Rectal smooth muscle tissue (tissue), 1 donor: ENCODE results near the gene GSDMA.

Experiments used
- H3K27ac ChIP-seq: one replicate; pipeline ENCODE4 v1.7.0; 2013; ENCODE audit warnings: low read depth, low read length, inconsistent platforms
- H3K27me3 ChIP-seq: one replicate; pipeline ENCODE4 v1.7.0; 2013; ENCODE audit warnings: low read length; ENCODE audit not compliant: control insufficient read depth, insufficient read depth
- H3K36me3 ChIP-seq: one replicate; pipeline ENCODE4 v1.7.0; 2013; ENCODE audit warnings: low read length; ENCODE audit not compliant: control insufficient read depth, insufficient read depth
- H3K4me1 ChIP-seq: one replicate; pipeline ENCODE4 v1.7.0; 2013; ENCODE audit warnings: low read length; ENCODE audit not compliant: control insufficient read depth, insufficient read depth
- H3K4me3 ChIP-seq: one replicate; pipeline ENCODE4 v1.7.0; 2013; ENCODE audit warnings: low read length
- H3K9ac ChIP-seq: one replicate; pipeline ENCODE4 v1.7.0; 2013; ENCODE audit warnings: low read length

The GSDMA gene

GRCh38 chr17:39925282-39926134 lies 37.3 kb upstream of the GSDMA start:
- H3K9ac ChIP-seq, result no peak overlapping the region
- H3K36me3 ChIP-seq, result peaks cover 25% of the 10 kb centered on the region
- no peaks in the 10 kb centered on the region for H3K27me3 ChIP-seq
- no peak overlapping the region for H3K4me3 ChIP-seq
- no peak overlapping the region for H3K27ac ChIP-seq
- H3K4me1 ChIP-seq, result peaks cover 14% of the 10 kb centered on the region

DNA sequence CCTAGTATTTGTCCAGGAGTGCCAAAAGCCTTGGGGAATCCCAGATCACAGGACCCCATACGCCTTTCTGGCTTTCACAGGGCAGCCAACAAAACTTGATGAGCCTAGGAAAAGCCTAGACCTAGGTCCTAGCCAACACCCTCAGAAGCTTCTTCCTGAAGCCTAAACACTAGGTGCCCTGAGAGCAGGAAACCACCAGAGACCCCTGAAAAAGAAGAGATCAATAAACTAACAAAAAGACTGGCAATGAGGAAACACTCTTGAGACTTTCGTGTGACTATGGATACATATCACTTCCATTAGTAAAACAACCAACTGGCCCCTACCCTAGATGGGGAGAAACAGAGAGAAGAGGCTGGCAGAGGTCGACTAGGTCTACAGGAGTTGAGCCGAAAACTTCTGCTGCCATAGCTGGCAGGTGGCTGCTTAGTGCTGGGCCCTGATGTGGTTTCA lies 36.6 kb upstream of the GSDMA start:
- Histone ChIP-seq H3K27ac (no peak overlapping the region), H3K9ac (no peak overlapping the region), H3K4me1 (peaks cover 14% of the 10 kb centered on the region), H3K4me3 (peak overlapping the region; percentile 81), H3K27me3 (no peaks in the 10 kb centered on the region), H3K36me3 (peaks cover 23% of the 10 kb centered on the region)

DNA sequence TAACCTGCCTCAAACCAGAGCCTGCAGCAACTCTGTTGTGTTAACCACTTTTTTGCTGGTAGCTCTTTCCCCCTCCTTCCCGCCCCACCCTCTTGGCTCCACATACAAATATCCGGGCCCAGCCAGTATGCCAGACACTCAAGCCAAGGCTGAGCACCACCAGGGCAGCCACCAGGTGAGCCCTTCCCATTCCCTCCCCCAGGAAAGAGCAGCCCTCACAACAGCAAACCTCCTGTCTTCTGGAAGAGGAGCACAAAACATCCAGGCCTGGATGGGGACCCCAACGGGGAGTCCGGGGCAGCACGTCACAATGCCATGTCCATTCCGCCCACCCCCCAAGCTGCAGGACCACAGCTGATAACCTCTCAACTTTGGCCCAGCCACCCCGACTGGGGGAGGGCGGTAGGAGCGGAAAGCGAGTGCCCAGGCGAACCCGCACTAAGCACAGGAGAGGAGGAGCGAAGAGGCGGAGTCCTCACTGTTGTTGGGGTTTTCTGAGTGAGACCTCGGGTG lies 36.2 kb upstream of the GSDMA start:
- Histone ChIP-seq H3K27me3 (no peaks in the 10 kb centered on the region), H3K4me3 (peak overlapping the region; percentile 81), H3K36me3 (peaks cover 22% of the 10 kb centered on the region), H3K27ac (peak overlapping the region; percentile 84), H3K9ac (peak overlapping the region; percentile 58), H3K4me1 (peaks cover 14% of the 10 kb centered on the region)

GRCh38 chr17:39927101-39927928 lies 35.5 kb upstream of the GSDMA start, which contains the start of the genes LRRC3C and ORMDL3:
LRRC3C (plus strand) TSS chr17:39927732; CDS start chr17:39941524, 13,792 bp downstream.
ORMDL3 (minus strand) TSS chr17:39927601; CDS start chr17:39924203, 3,398 bp downstream.
- H3K4me1 ChIP-seq, result peaks cover 14% of the 10 kb centered on the region
- H3K27me3 ChIP-seq, result no peaks in the 10 kb centered on the region
- H3K27ac ChIP-seq, result peak within 1 kb of the TSS; percentile 87
- peak within 1 kb of the TSS; percentile 81 for H3K4me3 ChIP-seq
- H3K36me3 ChIP-seq, result peaks cover 16% of the 10 kb centered on the region
- H3K9ac ChIP-seq, result peak within 1 kb of the TSS; percentile 58

- Histone ChIP-seq H3K9ac (peak overlapping the region; percentile 25), H3K27me3 (no peaks in the 10 kb centered on the region), H3K36me3 (peaks cover 7% of the 10 kb centered on the region), H3K4me1 (peaks cover 14% of the 10 kb centered on the region), H3K4me3 (peak overlapping the region; percentile 72), H3K27ac (peak overlapping the region; percentile 87)
Observed at GRCh38 chr17:39927929-39928857, 34.6 kb upstream of the GSDMA start.

DNA sequence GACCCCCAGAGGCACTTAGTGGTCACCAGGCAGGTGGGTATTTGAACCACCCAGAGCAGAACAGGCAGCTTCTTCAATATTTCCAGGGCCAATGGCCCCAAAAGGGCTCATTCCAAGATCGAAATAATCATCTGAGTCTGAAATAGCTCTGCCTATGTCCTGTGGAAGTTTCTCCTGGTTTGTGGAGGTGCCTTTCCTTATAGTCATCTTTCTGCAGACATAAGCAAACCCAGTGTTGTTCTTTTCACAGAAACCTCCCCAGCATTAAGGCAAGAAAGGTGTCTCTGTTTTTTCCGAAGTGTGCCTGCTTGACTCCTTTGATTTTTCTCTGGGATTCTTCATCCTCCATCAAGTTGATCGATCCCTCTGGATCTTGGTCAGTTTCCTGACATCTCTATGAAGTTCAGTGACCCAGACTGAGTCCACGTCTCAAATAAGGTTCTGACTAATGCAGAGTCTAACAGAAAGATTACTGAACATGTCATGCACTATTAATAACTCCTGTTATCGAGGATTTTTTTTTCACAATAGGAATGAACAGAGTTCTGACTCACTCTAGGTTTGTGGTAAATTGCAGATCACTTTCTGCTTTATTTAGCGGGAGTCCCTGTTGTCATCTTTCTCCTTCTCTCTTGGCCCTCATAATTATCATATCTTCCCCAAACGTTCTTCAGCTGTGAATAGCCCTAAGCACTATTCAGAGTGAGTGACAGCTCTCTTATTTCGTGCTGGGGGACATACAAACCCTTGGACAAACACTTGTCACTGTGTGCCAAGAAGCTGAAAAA lies 33.8 kb upstream of the GSDMA start:
- no peak overlapping the region for H3K9ac ChIP-seq
- H3K36me3 ChIP-seq, result no peaks in the 10 kb centered on the region
- peak overlapping the region; percentile 87 for H3K27ac ChIP-seq
- H3K4me1 ChIP-seq, result peaks cover 14% of the 10 kb centered on the region
- H3K27me3 ChIP-seq, result no peaks in the 10 kb centered on the region
- peak overlapping the region; percentile 72 for H3K4me3 ChIP-seq

GRCh38 chr17:39929646-39930407 lies 33.0 kb upstream of the GSDMA start:
- Histone ChIP-seq H3K36me3 (no peaks in the 10 kb centered on the region), H3K27me3 (no peaks in the 10 kb centered on the region), H3K27ac (peak overlapping the region; percentile 46)

DNA sequence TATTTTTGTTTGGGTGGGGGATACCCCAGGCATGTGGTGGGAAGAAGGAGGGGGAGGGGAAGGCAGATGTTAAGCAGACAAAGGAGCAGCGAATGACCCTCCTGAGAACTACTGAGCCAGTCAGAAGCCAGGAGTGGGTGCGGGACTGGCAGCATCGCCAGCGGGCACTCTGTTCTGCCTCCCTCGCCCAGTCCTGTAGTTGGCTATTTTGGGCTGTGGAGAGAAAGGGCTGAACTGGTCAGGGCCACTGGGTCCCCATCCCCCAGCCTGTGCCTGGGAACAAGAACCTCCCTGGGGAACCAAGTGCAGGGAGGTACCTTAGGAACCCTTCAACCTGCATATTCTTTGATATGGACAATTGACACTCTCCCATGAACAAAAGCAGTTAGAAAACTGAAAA lies 28.9 kb upstream of the GSDMA start:
- Histone ChIP-seq H3K36me3 (no peaks in the 10 kb centered on the region), H3K4me3 (no peak overlapping the region), H3K9ac (no peak overlapping the region), H3K4me1 (peaks cover under 1% of the 10 kb centered on the region), H3K27ac (no peak overlapping the region), H3K27me3 (no peaks in the 10 kb centered on the region)

More at GRCh38 chr17:39929646-39930407, 33.0 kb upstream of the GSDMA start:
- no peak overlapping the region for H3K9ac ChIP-seq
- H3K4me3 ChIP-seq, result no peak overlapping the region
- peaks cover 14% of the 10 kb centered on the region for H3K4me1 ChIP-seq

GRCh38 chr17:39934324-39934723 lies 28.5 kb upstream of the GSDMA start:
- peaks cover 2% of the 10 kb centered on the region for H3K4me1 ChIP-seq
- H3K9ac ChIP-seq, result no peak overlapping the region
- no peak overlapping the region for H3K4me3 ChIP-seq
- no peaks in the 10 kb centered on the region for H3K27me3 ChIP-seq
- H3K27ac ChIP-seq, result no peak overlapping the region
- H3K36me3 ChIP-seq, result no peaks in the 10 kb centered on the region

DNA sequence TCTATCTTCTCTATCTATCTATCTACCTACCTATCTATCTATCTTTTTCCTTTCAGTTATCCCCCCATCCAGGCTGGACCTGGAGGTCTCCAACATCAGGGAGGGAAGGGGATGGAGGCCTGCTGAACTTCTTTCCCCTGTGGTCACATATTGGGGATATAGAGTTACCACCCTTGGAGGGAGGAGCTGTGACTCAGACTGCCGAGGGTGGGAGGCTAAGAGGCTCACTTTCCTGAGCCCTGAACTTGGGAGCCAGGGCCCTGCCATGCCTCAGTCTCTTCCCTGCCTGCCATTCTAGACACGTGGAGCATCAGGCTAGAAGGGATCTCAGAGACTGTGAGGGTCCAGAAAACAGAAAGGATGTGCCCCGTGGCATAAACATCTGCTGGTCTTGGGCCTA lies 26.9 kb upstream of the GSDMA start:
- Histone ChIP-seq H3K36me3 (no peaks in the 10 kb centered on the region), H3K9ac (no peak overlapping the region), H3K27ac (no peak overlapping the region), H3K4me1 (peaks cover 11% of the 10 kb centered on the region), H3K27me3 (no peaks in the 10 kb centered on the region), H3K4me3 (no peak overlapping the region)
